Tibial nerve (tissue), 4 donors: Measurements from ENCODE around the gene TMEM44.

Experiments
- EP300 ChIP-seq, 2 donors: sonication (generic); formaldehyde crosslinking; IDR thresholded peaks; one replicate each; pipeline ENCODE4 v1.6.1; 2017; ENCODE audit warnings: antibody characterized with exemption in 2 of 2, mild to moderate bottlenecking in 1 of 2
- TF ChIP-seq, protein P1 (sequence below), 5 experiments: fragments of 200-600 bp in 3 of 5; fragments of 450-650 bp in 2 of 5; sonication (generic) in 3 of 5; IDR thresholded peaks; one replicate each; pipeline ENCODE4 v1.5.1; 2016 to 2019; ENCODE audit warnings: antibody characterized with exemption in 5 of 5, mild to moderate bottlenecking in 3 of 5, moderate library complexity in 2 of 5

DNA sequence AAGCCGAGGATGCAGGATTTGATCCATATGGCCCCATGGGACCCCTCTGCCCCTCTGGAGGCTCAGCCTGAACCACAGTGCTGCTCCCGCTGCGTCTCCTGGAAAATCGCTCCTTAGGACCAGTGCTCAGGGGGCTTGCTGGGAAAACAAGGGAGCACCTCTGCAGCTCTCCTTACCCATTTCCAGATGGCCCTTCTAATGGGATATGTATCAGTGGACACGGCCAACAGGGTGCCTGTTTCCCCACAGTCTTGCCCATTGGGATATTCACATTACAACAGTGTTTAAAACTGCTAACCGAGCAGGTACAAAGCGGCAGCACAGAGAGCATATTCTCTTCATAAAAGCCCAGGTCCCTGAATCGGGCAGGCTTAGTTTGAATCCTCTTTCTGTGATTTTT lies 27.1 kb downstream of the TMEM44 start:
- TF ChIP-seq, protein P1, sequence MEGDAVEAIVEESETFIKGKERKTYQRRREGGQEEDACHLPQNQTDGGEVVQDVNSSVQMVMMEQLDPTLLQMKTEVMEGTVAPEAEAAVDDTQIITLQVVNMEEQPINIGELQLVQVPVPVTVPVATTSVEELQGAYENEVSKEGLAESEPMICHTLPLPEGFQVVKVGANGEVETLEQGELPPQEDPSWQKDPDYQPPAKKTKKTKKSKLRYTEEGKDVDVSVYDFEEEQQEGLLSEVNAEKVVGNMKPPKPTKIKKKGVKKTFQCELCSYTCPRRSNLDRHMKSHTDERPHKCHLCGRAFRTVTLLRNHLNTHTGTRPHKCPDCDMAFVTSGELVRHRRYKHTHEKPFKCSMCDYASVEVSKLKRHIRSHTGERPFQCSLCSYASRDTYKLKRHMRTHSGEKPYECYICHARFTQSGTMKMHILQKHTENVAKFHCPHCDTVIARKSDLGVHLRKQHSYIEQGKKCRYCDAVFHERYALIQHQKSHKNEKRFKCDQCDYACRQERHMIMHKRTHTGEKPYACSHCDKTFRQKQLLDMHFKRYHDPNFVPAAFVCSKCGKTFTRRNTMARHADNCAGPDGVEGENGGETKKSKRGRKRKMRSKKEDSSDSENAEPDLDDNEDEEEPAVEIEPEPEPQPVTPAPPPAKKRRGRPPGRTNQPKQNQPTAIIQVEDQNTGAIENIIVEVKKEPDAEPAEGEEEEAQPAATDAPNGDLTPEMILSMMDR (IDR thresholded peaks at IDR 0.05): no peak
- TF ChIP-seq EP300 (IDR thresholded peaks at IDR 0.05): no peak
